ENCODE data around the gene VWDE. TPM values are rescaled to one million over a fixed set of nuclear protein-coding genes. Genes with fewer than 3 reads are reported as not detected.

The VWDE gene
- total RNA-seq, 2 donors from 2014 or later = 11.8 to 12.1 TPM

GRCh38 chr7:12425311-12425710 lies 21.6 kb upstream of the VWDE start:
- Mint-ChIP-seq H3K36me3 (ENCODE audit: low read depth) (peaks cover 5% of the 10 kb centered on the region), H3K27me3 (ENCODE audit: insufficient read depth) (peaks cover 2% of the 10 kb centered on the region), H3K27ac (no peak overlapping the region), H3K4me3 (no peak overlapping the region), H3K9me3 (peaks cover 32% of the 10 kb centered on the region), H3K4me1 (peaks cover 21% of the 10 kb centered on the region)
- TF ChIP-seq CTCF (conservative IDR thresholded peaks at IDR 0.05) = no peak
- Histone ChIP-seq H3K9ac (ENCODE audit: extremely low read depth, low read length, poor library complexity, severe bottlenecking) (no peak overlapping the region), H3K4me1 (ENCODE audit: control insufficient read depth, insufficient read depth, low read length) (no peaks in the 10 kb centered on the region), H3K9me3 (ENCODE audit: control insufficient read depth, low read length) (peaks cover 11% of the 10 kb centered on the region), H3K4me3 (ENCODE audit: low read length) (no peak overlapping the region), H3K36me3 (ENCODE audit: control insufficient read depth, insufficient read depth, low read length) (no peaks in the 10 kb centered on the region), H3K27ac (ENCODE audit: low read depth, low read length) (no peak overlapping the region), H3K27me3 (ENCODE audit: control insufficient read depth, insufficient read depth, low read length, poor library complexity, severe bottlenecking) (no peaks in the 10 kb centered on the region)
- 50% methylated on average over 1 of the region's 1 CpG; no CpG with 5 or more reads in 1 of the 2 experiments for WGBS, 2 experiments (ENCODE audit: insufficient coverage in 1 of 2, insufficient read length in 1 of 2)
- no peak for DNase-seq

- peak overlapping the region; percentile 1 for H3K4me3 Mint-ChIP-seq
- Histone ChIP-seq H3K36me3 (ENCODE audit: control insufficient read depth, insufficient read depth, low read length) (no peaks in the 10 kb centered on the region), H3K27me3 (ENCODE audit: control insufficient read depth, insufficient read depth, low read length, poor library complexity, severe bottlenecking) (no peaks in the 10 kb centered on the region), H3K4me1 (ENCODE audit: control insufficient read depth, insufficient read depth, low read length) (no peaks in the 10 kb centered on the region), H3K4me3 (ENCODE audit: low read length) (no peak overlapping the region), H3K9ac (ENCODE audit: extremely low read depth, low read length, poor library complexity, severe bottlenecking) (no peak overlapping the region), H3K27ac (ENCODE audit: low read depth, low read length) (no peak overlapping the region), H3K9me3 (ENCODE audit: control insufficient read depth, low read length) (peaks cover 11% of the 10 kb centered on the region)
- H3K4me1 Mint-ChIP-seq = peaks cover 21% of the 10 kb centered on the region
- no peaks in the 10 kb centered on the region for H3K27me3 Mint-ChIP-seq (ENCODE audit: insufficient read depth)
- H3K9me3 Mint-ChIP-seq = peaks cover 26% of the 10 kb centered on the region
- H3K27ac Mint-ChIP-seq = peak overlapping the region; percentile 79
- WGBS, 2 experiments (ENCODE audit: insufficient coverage in 1 of 2, insufficient read length in 1 of 2) = 64 to 67% methylated on average over 9 to 10 of the region's 12 CpGs
- no peak for TF ChIP-seq CTCF (conservative IDR thresholded peaks at IDR 0.05)
- DNase-seq = peak; percentile 91
- H3K36me3 Mint-ChIP-seq (ENCODE audit: low read depth) = peaks cover 5% of the 10 kb centered on the region
Observed at GRCh38 chr7:12423997-12424745, 20.5 kb upstream of the VWDE start.

GRCh38 chr7:12423355-12423996 lies 19.8 kb upstream of the VWDE start:
- H3K4me3 ChIP-seq (ENCODE audit: low read length) = no peak overlapping the region
- no peaks in the 10 kb centered on the region for H3K27me3 ChIP-seq (ENCODE audit: control insufficient read depth, insufficient read depth, low read length, poor library complexity, severe bottlenecking)
- TF ChIP-seq CTCF (conservative IDR thresholded peaks at IDR 0.05) = no peak
- DNase-seq = no peak
- peaks cover 11% of the 10 kb centered on the region for H3K9me3 ChIP-seq (ENCODE audit: control insufficient read depth, low read length)
- Mint-ChIP-seq H3K9me3 (peaks cover 26% of the 10 kb centered on the region), H3K36me3 (ENCODE audit: low read depth) (peaks cover 5% of the 10 kb centered on the region), H3K4me1 (peaks cover 21% of the 10 kb centered on the region), H3K27me3 (ENCODE audit: insufficient read depth) (no peaks in the 10 kb centered on the region), H3K4me3 (peak overlapping the region; percentile 1), H3K27ac (peak overlapping the region; percentile 79)
- H3K36me3 ChIP-seq (ENCODE audit: control insufficient read depth, insufficient read depth, low read length) = no peaks in the 10 kb centered on the region
- no peak overlapping the region for H3K9ac ChIP-seq (ENCODE audit: extremely low read depth, low read length, poor library complexity, severe bottlenecking)
- H3K4me1 ChIP-seq (ENCODE audit: control insufficient read depth, insufficient read depth, low read length) = no peaks in the 10 kb centered on the region
- H3K27ac ChIP-seq (ENCODE audit: low read depth, low read length) = no peak overlapping the region
- WGBS, 2 experiments (ENCODE audit: insufficient coverage in 1 of 2, insufficient read length in 1 of 2) = 81 to 82% methylated on average over 8 of the region's 8 CpGs
